Endothelial cell of umbilical vein (primary cell): Measurements from ENCODE around the gene TPCN1. TPM values are rescaled to one million over a fixed set of nuclear protein-coding genes. Genes with fewer than 3 reads are reported as not detected.

Experiments
- BruUV-seq: library from RNA; stranded (reverse); fragments of 400-500 nt; replicated peaks from 2 replicates; lab custom pipeline; 2021; lab: Mats Ljungman, UMichigan
- CTCF ChIA-PET: fragments of 300-600, 350-600 bp; sonication (Branson Sonifier 250); formaldehyde crosslinking; loops from one replicate; lab custom pipeline; 2021; ENCODE audit warnings: antibody characterized with exemption, inconsistent platforms; lab: Charles Lee
- POLR2A ChIA-PET: fragments of 300-600, 350-600 bp; sonication (Branson Sonifier 250); formaldehyde crosslinking; loops from one replicate; lab custom pipeline; 2021; ENCODE audit warnings: antibody characterized with exemption, inconsistent platforms; lab: Charles Lee
- DNase-seq: peaks from one replicate; pipeline ENCODE4 v3.0.0-alpha.2; 2011; ENCODE audit warnings: low read depth, low spot score
- FAIRE-seq: peaks from 2 replicates; lab custom pipeline; 2011; peaks lifted over from hg19 to GRCh38; lab: Jason Lieb, UNC
- H2AFZ ChIP-seq: 2 replicates; pipeline ENCODE4 v1.6.0; 2012; ENCODE audit warnings: low read depth, low read length, control low read depth, inconsistent platforms
- H3K27ac ChIP-seq: 2 replicates; pipeline ENCODE4 v1.5.1; 2011; ENCODE audit warnings: low read depth, mild to moderate bottlenecking, control low read depth, low read length, moderate library complexity; ENCODE audit not compliant: insufficient read depth
- H3K27me3 ChIP-seq, 2 experiments: 2 replicates each; pipeline versions ENCODE4 v1.6.0 to v1.6.1; 2011; ENCODE audit warnings: low read length in 2 of 2, mixed read lengths in 1 of 2; ENCODE audit not compliant: control insufficient read depth in 2 of 2, insufficient read depth in 2 of 2
- H3K36me3 ChIP-seq, 2 experiments: 2 replicates in 1 of 2; 3 replicates in 1 of 2; pipeline ENCODE4 v1.5.1; 2011; ENCODE audit warnings: low read length in 2 of 2, mild to moderate bottlenecking in 1 of 2, moderate library complexity in 1 of 2; ENCODE audit not compliant: control insufficient read depth in 2 of 2, insufficient read depth in 2 of 2; ENCODE audit errors: extremely low read depth in 1 of 2
- H3K4me1 ChIP-seq: 3 replicates; pipeline ENCODE4 v1.5.1; 2011; ENCODE audit warnings: mild to moderate bottlenecking, low read length; ENCODE audit not compliant: control insufficient read depth, insufficient read depth; ENCODE audit errors: extremely low read depth
- H3K4me2 ChIP-seq: 2 replicates; pipeline ENCODE4 v1.6.1; 2011; ENCODE audit warnings: low read length, control low read depth, mixed read lengths; ENCODE audit not compliant: insufficient read depth
- H3K4me3 ChIP-seq, 3 experiments: fragments of 200-600 bp in 1 of 3; sonication (generic), shearing (Covaris generic) in 1 of 3; replicated peaks in 1 of 3; 2 replicates each; pipeline ENCODE4 v1.5.1; 2011 to 2016; ENCODE audit warnings: control low read depth in 3 of 3, low read length in 3 of 3, mild to moderate bottlenecking in 2 of 3, inconsistent platforms in 1 of 3, low read depth in 1 of 3, moderate library complexity in 1 of 3; ENCODE audit not compliant: insufficient read depth in 1 of 3
- H3K79me2 ChIP-seq: 2 replicates; pipeline ENCODE4 v1.6.0; 2012; ENCODE audit warnings: low read length, inconsistent platforms; ENCODE audit not compliant: control insufficient read depth, insufficient read depth
- H3K9ac ChIP-seq: replicated peaks from 2 replicates; pipeline ENCODE3; 2011; ENCODE audit warnings: low read length, control low read depth; ENCODE audit not compliant: insufficient read depth; ENCODE audit errors: extremely low read depth
- H3K9me1 ChIP-seq: replicated peaks from 3 replicates; pipeline ENCODE4 v1.6.0; 2011; ENCODE audit warnings: mild to moderate bottlenecking, low read length; ENCODE audit not compliant: control insufficient read depth, insufficient read depth; ENCODE audit errors: extremely low read depth
- H3K9me3 ChIP-seq: replicated peaks from 2 replicates; pipeline ENCODE4 v1.5.1; 2012; ENCODE audit warnings: low read length, inconsistent platforms; ENCODE audit not compliant: control insufficient read depth, insufficient read depth
- H4K20me1 ChIP-seq: replicated peaks from 2 replicates; pipeline ENCODE3; 2011; ENCODE audit warnings: mild to moderate bottlenecking, low read length; ENCODE audit not compliant: control insufficient read depth, insufficient read depth; ENCODE audit errors: extremely low read depth
- EZH2 ChIP-seq: IDR thresholded peaks from 2 replicates; pipeline ENCODE4 v1.6.1; 2012; ENCODE audit warnings: borderline replicate concordance, low read depth, mild to moderate bottlenecking, moderate library complexity, low read length, inconsistent platforms; ENCODE audit not compliant: severe bottlenecking
- FOS ChIP-seq: IDR thresholded peaks from 2 replicates; pipeline ENCODE4 v1.6.1; 2011; ENCODE audit warnings: mild to moderate bottlenecking, low read length, moderate library complexity, borderline replicate concordance; ENCODE audit not compliant: insufficient read depth
- GATA2 ChIP-seq: IDR thresholded peaks from 2 replicates; pipeline ENCODE4 v1.7.0; 2011; ENCODE audit warnings: low read depth, mild to moderate bottlenecking, moderate library complexity, mixed read lengths, low read length; ENCODE audit not compliant: insufficient read length, insufficient read depth
- JUN ChIP-seq: IDR thresholded peaks from 2 replicates; pipeline ENCODE4 v1.6.1; 2011; ENCODE audit warnings: borderline replicate concordance, low read depth; ENCODE audit not compliant: insufficient read length, insufficient read depth
- MYC ChIP-seq: IDR thresholded peaks from one replicate; pipeline ENCODE4 v1.6.1; 2011; ENCODE audit warnings: mild to moderate bottlenecking, low read depth, low read length
- POLR2A ChIP-seq: IDR thresholded peaks from 2 replicates; pipeline ENCODE4 v1.6.1; 2012; ENCODE audit warnings: low read depth, mild to moderate bottlenecking, control low read depth, low read length
- POLR2AphosphoS5 ChIP-seq: IDR thresholded peaks from 2 replicates; pipeline ENCODE4 v1.6.1; 2012; ENCODE audit warnings: low read depth, mild to moderate bottlenecking, control low read depth, low read length, moderate library complexity; ENCODE audit not compliant: insufficient read depth
- dilution Hi-C: fragments of 300-500 bp; cut with MboI; formaldehyde crosslinking; loops from one replicate; pipeline ENCODE4 v1.15.0; 2019; ENCODE audit warnings: low sequenced_read_pairs; ENCODE audit not compliant: extremely low pct_ligation_motif_present
- intact Hi-C: fragments of 100-400 bp; cut with micrococcal nuclease; formaldehyde crosslinking; loops from one replicate; pipeline ENCODE4 v1.10.0; 2022
- polyA plus RNA-seq, 4 experiments: library from polyadenylated mRNA; depleted of rRNA in 3 of 4; stranded (reverse) in 3 of 4; unstranded in 1 of 4; fragments of >200 nt; gene quantifications; 2 replicates each; pipeline versions ENCODE4 v1.2.1 to v1.2.3, GENCODE V29; 2011 to 2012; ENCODE audit warnings: missing spikeins in 1 of 4
- total RNA-seq: library from RNA; stranded (reverse); gene quantifications from 2 replicates; pipeline ENCODE4 v1.2.3, GENCODE V29; 2021
- TF ChIP-seq, protein P1 (sequence below): IDR thresholded peaks from 2 replicates; pipeline ENCODE4 v1.6.1; 2011; ENCODE audit not compliant: insufficient read depth, insufficient read length
- TF ChIP-seq, protein P2 (sequence below), 2 donors: IDR thresholded peaks; 1 replicate in 1 of 2; 2 replicates in 1 of 2; pipeline ENCODE4 v1.5.1; 2011; ENCODE audit warnings: low read length in 2 of 2, mild to moderate bottlenecking in 2 of 2, moderate library complexity in 2 of 2, control low read depth in 1 of 2, inconsistent platforms in 1 of 2, low read depth in 1 of 2; ENCODE audit not compliant: insufficient read depth in 1 of 2; ENCODE audit errors: extremely low read depth in 1 of 2

TPCN1 gene
- total and polyA plus RNA-seq, 2 donors (not counting 3 experiments of a cell fraction or from before 2014, with no cell fraction given), result 19.5 to 28.3 TPM

DNA sequence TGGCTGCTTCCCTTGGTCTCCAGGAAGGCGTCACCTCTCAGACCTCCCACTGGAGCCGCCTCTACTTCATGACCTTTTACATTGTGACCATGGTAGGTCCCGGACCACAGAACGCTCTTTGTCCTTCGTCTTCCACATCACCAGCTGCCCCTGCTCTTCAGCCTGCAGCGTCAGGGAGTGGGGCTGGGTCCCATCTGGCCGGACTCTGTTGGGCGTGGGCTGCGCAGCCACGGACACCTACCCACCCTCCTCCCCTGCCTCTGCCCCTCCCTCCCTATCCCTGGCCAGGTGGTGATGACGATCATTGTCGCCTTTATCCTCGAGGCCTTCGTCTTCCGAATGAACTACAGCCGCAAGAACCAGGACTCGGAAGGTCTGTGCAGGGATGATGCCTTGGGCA lies 70.3 kb downstream of the TPCN1 start:
- Histone ChIP-seq H3K9ac (no peak overlapping the region), H3K27ac (no peak overlapping the region), H3K4me1 (no peaks in the 10 kb centered on the region), H3K36me3 (peaks cover 0 to 2% of the 10 kb centered on the region in 2 experiments), H3K79me2 (no peaks in the 10 kb centered on the region), H3K9me1 (no peaks in the 10 kb centered on the region), H3K4me2 (no peak overlapping the region), H3K27me3 (no peaks in the 10 kb centered on the region), H4K20me1 (no peaks in the 10 kb centered on the region), H3K4me3 (no peak overlapping the region), H2AFZ (no peak overlapping the region), H3K9me3 (no peaks in the 10 kb centered on the region)
- DNase-seq (no peak), FAIRE-seq (no peak)
- POLR2A ChIA-PET, result no interaction called here
- CTCF ChIA-PET, result interaction anchor here (1.6 kb wide), 1 partner anchor 44 kb away, joined by 3 read pairs; the partner anchor contains the start of gene SLC8B1
- BruUV-seq, result no TSS peak
- no peak for TF ChIP-seq FOS
- no peak for TF ChIP-seq EZH2
- no peak for TF ChIP-seq MYC
- TF ChIP-seq, protein P1, sequence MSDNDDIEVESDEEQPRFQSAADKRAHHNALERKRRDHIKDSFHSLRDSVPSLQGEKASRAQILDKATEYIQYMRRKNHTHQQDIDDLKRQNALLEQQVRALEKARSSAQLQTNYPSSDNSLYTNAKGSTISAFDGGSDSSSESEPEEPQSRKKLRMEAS, result no peak
- no peak for TF ChIP-seq JUN
- TF ChIP-seq POLR2A, result no peak
- TF ChIP-seq POLR2AphosphoS5, result no peak
- TF ChIP-seq GATA2, result no peak
- dilution Hi-C loops (no loop called here), intact Hi-C loops (no loop called here)

DNA sequence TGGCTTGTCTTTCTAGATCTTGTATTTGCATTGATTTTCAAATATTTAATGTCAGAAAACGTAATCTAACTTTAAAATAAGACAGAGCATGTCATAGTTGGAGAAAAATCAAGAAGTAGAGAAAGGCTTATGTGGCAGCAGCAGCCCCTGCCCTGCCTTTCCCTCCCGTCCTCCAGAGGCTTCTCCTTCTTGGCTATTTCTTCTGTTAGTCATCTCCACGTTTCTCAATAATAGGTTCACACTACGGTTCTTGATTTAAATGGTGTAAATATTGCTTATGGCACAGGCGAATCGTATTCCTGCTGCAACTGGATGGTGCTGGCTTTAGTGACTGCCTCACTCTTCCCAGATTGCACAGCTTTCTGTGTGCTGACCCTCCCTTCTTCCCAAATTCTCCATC lies 70.8 kb downstream of the TPCN1 start:
- no peak for DNase-seq
- dilution Hi-C loops, result no loop called here
- no peak for FAIRE-seq
- Histone ChIP-seq H3K36me3 (peaks cover 0 to 2% of the 10 kb centered on the region in 2 experiments), H3K4me2 (no peak overlapping the region), H2AFZ (no peak overlapping the region), H4K20me1 (no peaks in the 10 kb centered on the region), H3K9me3 (no peaks in the 10 kb centered on the region), H3K79me2 (no peaks in the 10 kb centered on the region), H3K4me1 (no peaks in the 10 kb centered on the region), H3K4me3 (no peak overlapping the region), H3K27ac (no peak overlapping the region), H3K27me3 (no peaks in the 10 kb centered on the region), H3K9ac (no peak overlapping the region), H3K9me1 (no peaks in the 10 kb centered on the region)
- BruUV-seq, result no TSS peak
- CTCF ChIA-PET, result no interaction called here
- intact Hi-C loops, result no loop called here
- TF ChIP-seq FOS, result no peak
- TF ChIP-seq, protein P1, result no peak
- TF ChIP-seq EZH2, result no peak
- TF ChIP-seq, protein P2, sequence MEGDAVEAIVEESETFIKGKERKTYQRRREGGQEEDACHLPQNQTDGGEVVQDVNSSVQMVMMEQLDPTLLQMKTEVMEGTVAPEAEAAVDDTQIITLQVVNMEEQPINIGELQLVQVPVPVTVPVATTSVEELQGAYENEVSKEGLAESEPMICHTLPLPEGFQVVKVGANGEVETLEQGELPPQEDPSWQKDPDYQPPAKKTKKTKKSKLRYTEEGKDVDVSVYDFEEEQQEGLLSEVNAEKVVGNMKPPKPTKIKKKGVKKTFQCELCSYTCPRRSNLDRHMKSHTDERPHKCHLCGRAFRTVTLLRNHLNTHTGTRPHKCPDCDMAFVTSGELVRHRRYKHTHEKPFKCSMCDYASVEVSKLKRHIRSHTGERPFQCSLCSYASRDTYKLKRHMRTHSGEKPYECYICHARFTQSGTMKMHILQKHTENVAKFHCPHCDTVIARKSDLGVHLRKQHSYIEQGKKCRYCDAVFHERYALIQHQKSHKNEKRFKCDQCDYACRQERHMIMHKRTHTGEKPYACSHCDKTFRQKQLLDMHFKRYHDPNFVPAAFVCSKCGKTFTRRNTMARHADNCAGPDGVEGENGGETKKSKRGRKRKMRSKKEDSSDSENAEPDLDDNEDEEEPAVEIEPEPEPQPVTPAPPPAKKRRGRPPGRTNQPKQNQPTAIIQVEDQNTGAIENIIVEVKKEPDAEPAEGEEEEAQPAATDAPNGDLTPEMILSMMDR (IDR thresholded peaks at IDR 0.05; ENCODE audit: extremely low read depth in 1 of 2, insufficient read depth in 1 of 2, low read depth in 1 of 2, low read length in 2 of 2), result no peak
- TF ChIP-seq POLR2A, result no peak
- no peak for TF ChIP-seq GATA2
- no peak for TF ChIP-seq JUN
- no peak for TF ChIP-seq MYC
- no peak for TF ChIP-seq POLR2AphosphoS5
- POLR2A ChIA-PET, result no interaction called here
